DND-41 (cell line): ENCODE results near the gene ANKS1A.

Experiments used
- ATAC-seq: fragments of 200-7000 bp; cut with Tn5 transposase; 3 replicates; pipeline ENCODE4 v1.9.1; 2021; ENCODE audit warnings: low read depth; ENCODE audit not compliant: insufficient read depth
- DNase-seq: peaks from one replicate; pipeline ENCODE4 v3.0.0-alpha.2; 2020
- H2AFZ ChIP-seq: 2 replicates; pipeline ENCODE4 v1.6.0; 2012; ENCODE audit warnings: low read depth, low read length
- H3K27ac ChIP-seq: 2 replicates; pipeline ENCODE4 v1.5.1; 2012; ENCODE audit warnings: low read length, inconsistent platforms
- H3K27me3 ChIP-seq: fragments of 200-600 bp; sonication (generic); 2 replicates; pipeline ENCODE4 v1.6.0; 2012; ENCODE audit warnings: low read length, mild to moderate bottlenecking, inconsistent platforms; ENCODE audit not compliant: insufficient read depth, poor library complexity
- H3K36me3 ChIP-seq: 2 replicates; pipeline ENCODE4 v1.5.1; 2012; ENCODE audit warnings: low read length, inconsistent platforms; ENCODE audit not compliant: insufficient read depth
- H3K4me1 ChIP-seq: 2 replicates; pipeline ENCODE4 v1.5.1; 2012; ENCODE audit warnings: mild to moderate bottlenecking, low read length; ENCODE audit not compliant: insufficient read depth
- H3K4me2 ChIP-seq: 2 replicates; pipeline ENCODE4 v1.6.0; 2012; ENCODE audit warnings: mild to moderate bottlenecking, moderate library complexity, low read length, inconsistent platforms; ENCODE audit not compliant: insufficient read depth
- H3K4me3 ChIP-seq, 2 experiments: fragments of 200-600 bp in 1 of 2; shearing (Covaris generic) in 1 of 2; 2 replicates each; pipeline ENCODE4 v1.5.1; 2012 to 2016; ENCODE audit warnings: inconsistent platforms in 2 of 2, low read length in 2 of 2, mild to moderate bottlenecking in 2 of 2, low read depth in 1 of 2, moderate library complexity in 1 of 2
- H3K79me2 ChIP-seq: 2 replicates; pipeline ENCODE4 v1.6.0; 2012; ENCODE audit warnings: low read length, inconsistent platforms; ENCODE audit not compliant: insufficient read depth
- H3K9ac ChIP-seq: 2 replicates; pipeline ENCODE4 v1.6.0; 2012; ENCODE audit warnings: low read depth, mild to moderate bottlenecking, inconsistent platforms, low read length, moderate library complexity
- H3K9me3 ChIP-seq: 2 replicates; pipeline ENCODE4 v1.5.1; 2012; ENCODE audit warnings: low read length, moderate library complexity, mild to moderate bottlenecking, inconsistent platforms; ENCODE audit not compliant: insufficient read depth, severe bottlenecking
- H4K20me1 ChIP-seq: 2 replicates; pipeline ENCODE4 v1.6.0; 2012; ENCODE audit warnings: low read length; ENCODE audit not compliant: insufficient read depth
- CTCF ChIP-seq: IDR thresholded peaks from 2 replicates; pipeline ENCODE4 v1.5.1; 2012; ENCODE audit warnings: borderline replicate concordance, low read length, moderate library complexity, mild to moderate bottlenecking; ENCODE audit not compliant: poor library complexity, severe bottlenecking; ENCODE audit errors: extremely low read depth
- EZH2 ChIP-seq: IDR thresholded peaks from 3 replicates; pipeline ENCODE4 v1.6.1; 2012; ENCODE audit warnings: borderline replicate concordance, low read depth, mild to moderate bottlenecking, moderate library complexity, low read length, inconsistent platforms; ENCODE audit not compliant: severe bottlenecking

Gene ANKS1A

GRCh38 chr6:35089216-35089934 is 200.3 kb downstream of the ANKS1A start:
- no peak overlapping the region for H3K4me2 ChIP-seq
- peaks cover 18% of the 10 kb centered on the region for H3K36me3 ChIP-seq
- no peak overlapping the region for H3K4me3 ChIP-seq
- H3K27ac ChIP-seq, result no peak overlapping the region
- no peaks in the 10 kb centered on the region for H3K27me3 ChIP-seq
- no peak overlapping the region for H2AFZ ChIP-seq
- DNase-seq, result no peak
- H3K4me1 ChIP-seq, result no peaks in the 10 kb centered on the region
- no peak overlapping the region for H3K9ac ChIP-seq
- no peaks in the 10 kb centered on the region for H3K79me2 ChIP-seq
- no peaks in the 10 kb centered on the region for H3K9me3 ChIP-seq
- no peak for ATAC-seq
- TF ChIP-seq EZH2 (no peak), CTCF (no peak)
- no peaks in the 10 kb centered on the region; the same call in none of the 2 replicates for H4K20me1 ChIP-seq

- Histone ChIP-seq H3K36me3 (peaks cover 18% of the 10 kb centered on the region), H3K27me3 (no peaks in the 10 kb centered on the region), H4K20me1 (no peaks in the 10 kb centered on the region; the same call in none of the 2 replicates), H3K9ac (no peak overlapping the region), H2AFZ (no peak overlapping the region), H3K4me3 (no peak overlapping the region), H3K4me2 (no peak overlapping the region), H3K27ac (no peak overlapping the region), H3K4me1 (no peaks in the 10 kb centered on the region), H3K9me3 (no peaks in the 10 kb centered on the region), H3K79me2 (no peaks in the 10 kb centered on the region)
- DNase-seq (peak; percentile 54), ATAC-seq (peak; percentile 82)
- TF ChIP-seq EZH2 (no peak), CTCF (no peak)
These were observed 201.0 kb downstream of the ANKS1A start for GRCh38 chr6:35089935-35090505.

DNA sequence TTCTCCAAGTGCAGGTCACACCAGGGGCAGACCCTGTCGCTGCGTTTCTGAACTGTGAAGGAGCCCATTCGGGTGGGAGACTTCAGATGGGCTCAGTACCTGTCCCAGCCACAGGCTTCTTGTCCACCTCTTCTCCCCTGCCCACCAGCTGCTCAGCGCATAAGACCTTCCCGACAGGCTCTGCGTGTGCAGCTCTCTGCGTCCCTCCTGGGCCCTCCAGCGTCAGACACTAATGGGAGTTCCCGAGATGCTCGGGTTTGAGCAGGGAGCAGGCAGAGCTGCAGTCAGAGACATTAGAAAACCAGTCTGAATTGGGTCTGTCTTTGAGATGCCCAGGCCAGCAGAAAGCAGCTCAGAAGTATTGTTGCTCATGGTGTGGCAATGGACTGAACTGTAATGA is 201.7 kb downstream of the ANKS1A start:
- DNase-seq, result no peak
- no peaks in the 10 kb centered on the region for H3K4me1 ChIP-seq
- H3K9ac ChIP-seq, result no peak overlapping the region
- H3K27me3 ChIP-seq, result no peaks in the 10 kb centered on the region
- no peak overlapping the region for H3K4me2 ChIP-seq
- no peaks in the 10 kb centered on the region; the same call in 1 of the 2 replicates for H4K20me1 ChIP-seq
- no peak overlapping the region for H3K4me3 ChIP-seq
- H2AFZ ChIP-seq, result no peak overlapping the region
- no peaks in the 10 kb centered on the region for H3K9me3 ChIP-seq
- no peak for TF ChIP-seq CTCF
- H3K79me2 ChIP-seq, result no peaks in the 10 kb centered on the region
- peaks cover 18% of the 10 kb centered on the region for H3K36me3 ChIP-seq
- ATAC-seq, result no peak
- no peak overlapping the region for H3K27ac ChIP-seq
